K562 (cell line): ENCODE results near the gene GYS1. TPM values are rescaled to one million over a fixed set of nuclear protein-coding genes. Genes with fewer than 3 reads are reported as not detected.

Source experiments
- BMI1 ChIP-seq: fragments of 150-350 bp; IDR thresholded peaks from 2 replicates; pipeline ENCODE4 v1.6.1; 2014; ENCODE audit warnings: low read length
- BRF1 ChIP-seq: IDR thresholded peaks from 3 replicates; pipeline ENCODE4 v1.6.1; 2011; ENCODE audit warnings: borderline replicate concordance, mild to moderate bottlenecking; ENCODE audit not compliant: insufficient read length; ENCODE audit errors: extremely low read depth
- CHAMP1 ChIP-seq: fragments of 450-650 bp; IDR thresholded peaks from 2 replicates; pipeline ENCODE4 v1.6.1; 2016; ENCODE audit warnings: mild to moderate bottlenecking
- CHD1 ChIP-seq: fragments of 200-600 bp; sonication (generic); IDR thresholded peaks from one replicate; pipeline ENCODE4 v1.6.1; 2012; ENCODE audit warnings: mild to moderate bottlenecking, moderate library complexity, low read length, inconsistent platforms
- E2F3 ChIP-seq: fragments of 250-450 bp; sonication (Bioruptor Pico); IDR thresholded peaks from 2 replicates; pipeline ENCODE4 v1.4.0; 2020; ENCODE audit warnings: mild to moderate bottlenecking
- FOXM1 ChIP-seq, 2 experiments: fragments of 450-650 bp in 1 of 2; sonication (generic) in 1 of 2; formaldehyde crosslinking in 1 of 2; IDR thresholded peaks; 2 replicates each; pipeline versions ENCODE4 v1.6.1 to v1.9.0; 2017 to 2022; ENCODE audit warnings: low read depth in 2 of 2, mild to moderate bottlenecking in 2 of 2, missing genetic modification reagents in 1 of 2, moderate library complexity in 1 of 2
- GABPB1 ChIP-seq: sonication (generic); formaldehyde crosslinking; IDR thresholded peaks from 2 replicates; pipeline ENCODE4 v1.8.0; 2022; ENCODE audit warnings: mild to moderate bottlenecking, missing genetic modification reagents
- HMBOX1 ChIP-seq: sonication (generic); IDR thresholded peaks from 2 replicates; pipeline ENCODE4 v1.6.1; 2016
- HMGXB4 ChIP-seq: sonication (generic); formaldehyde crosslinking; IDR thresholded peaks from 2 replicates; pipeline ENCODE4 v1.8.1; 2023; ENCODE audit warnings: mild to moderate bottlenecking, missing genetic modification reagents
- KAT2B ChIP-seq: IDR thresholded peaks from one replicate; pipeline ENCODE4 v1.6.1; 2012; ENCODE audit warnings: low read depth, mild to moderate bottlenecking, control low read depth, inconsistent platforms, low read length, moderate library complexity
- MYBL2 ChIP-seq, 2 experiments: fragments of 450-650 bp in 1 of 2; sonication (generic) in 1 of 2; formaldehyde crosslinking in 1 of 2; IDR thresholded peaks; 2 replicates each; pipeline versions ENCODE4 v1.6.1 to v1.8.1; 2017 to 2022; ENCODE audit warnings: borderline replicate concordance in 1 of 2, inconsistent platforms in 1 of 2, low read depth in 1 of 2, mild to moderate bottlenecking in 1 of 2, missing genetic modification reagents in 1 of 2, moderate library complexity in 1 of 2
- PYGO2 ChIP-seq: fragments of 450-650 bp; IDR thresholded peaks from 2 replicates; pipeline ENCODE4 v1.6.1; 2016; ENCODE audit warnings: mild to moderate bottlenecking, missing genetic modification characterization, moderate library complexity, missing compliant biosample characterization
- RAD51 ChIP-seq: fragments of 450-650 bp; IDR thresholded peaks from 2 replicates; pipeline ENCODE4 v1.7.1; 2016; ENCODE audit warnings: low read depth, mild to moderate bottlenecking, borderline replicate concordance
- RB1 ChIP-seq: fragments of 450-650 bp; IDR thresholded peaks from 2 replicates; pipeline ENCODE4 v1.6.1; 2017; ENCODE audit warnings: low read depth, mild to moderate bottlenecking
- SMARCE1 ChIP-seq: fragments of 450-650 bp; IDR thresholded peaks from 2 replicates; pipeline ENCODE4 v1.7.1; 2016; ENCODE audit warnings: mild to moderate bottlenecking
- SRSF1 ChIP-seq: fragments of 200-400 bp; formaldehyde crosslinking; IDR thresholded peaks from 2 replicates; pipeline ENCODE4 v1.6.1; 2017; ENCODE audit warnings: mild to moderate bottlenecking, low read depth, low read length, moderate library complexity
- USF2 ChIP-seq: sonication (generic); formaldehyde crosslinking; IDR thresholded peaks from 2 replicates; pipeline ENCODE4 v1.5.0; 2020; ENCODE audit warnings: missing genetic modification reagents
- ZBTB26 ChIP-seq: fragments of 450-650 bp; formaldehyde crosslinking; IDR thresholded peaks from 2 replicates; pipeline ENCODE4 v1.4.0; 2022; ENCODE audit warnings: missing genetic modification characterization
- ZNF212 ChIP-seq: fragments of 450-650 bp; formaldehyde crosslinking; IDR thresholded peaks from 2 replicates; pipeline ENCODE4 v1.4.0; 2020; ENCODE audit warnings: mild to moderate bottlenecking
- ZNF347 ChIP-seq: fragments of 450-650 bp; formaldehyde crosslinking; IDR thresholded peaks from 2 replicates; pipeline ENCODE4 v1.4.0; 2020; ENCODE audit warnings: low read depth, mild to moderate bottlenecking, moderate library complexity
- ZNF79 ChIP-seq: fragments of 250-450 bp; sonication (Bioruptor Pico); IDR thresholded peaks from 2 replicates; pipeline ENCODE4 v1.4.0; 2020; ENCODE audit warnings: low read depth, mild to moderate bottlenecking, moderate library complexity
- polyA plus RNA-seq, 8 experiments: library from polyadenylated mRNA; depleted of rRNA in 4 of 8; stranded (reverse) in 5 of 8; unstranded in 3 of 8; fragments of >200 nt; fragmentation: Nextera tagmentation in 2 of 8; fragmentation: Illumina TruSeq in 1 of 8; extraction: Ambion mirVana in 2 of 8; extraction: Trizol in 1 of 8; gene quantifications; 2 replicates each; pipeline versions ENCODE4 v1.2.1 to v1.2.3, GENCODE V29; 2011 to 2014; ENCODE audit warnings: inconsistent platforms in 1 of 8, missing spikeins in 1 of 8
- total RNA-seq, 7 experiments: library from RNA; depleted of rRNA in 6 of 7; stranded (reverse); fragments of >200 nt in 6 of 7; fragmentation: Illumina TruSeq in 2 of 7; extraction: Trizol in 2 of 7; gene quantifications; 2 replicates each; pipeline versions ENCODE4 v1.2.1 to v1.2.3, GENCODE V29; 2011 to 2021; ENCODE audit warnings: low replicate concordance in 1 of 7

GYS1 gene
- total and polyA plus RNA-seq, 9 of the 15 experiments (the other 6 are each of a cell fraction or from before 2014, with no cell fraction given) = 1.9 to 31.1 (median 15.2) TPM

- TF ChIP-seq USF2 (CRISPR knock-in tag) (peak; percentile 98), RB1 (peak; percentile 95), BRF1 (no peak), BMI1 (no peak), HMBOX1 (no peak), SRSF1 (no peak), ZNF347 (CRISPR knock-in tag) (no peak), ZNF212 (CRISPR knock-in tag) (no peak), MYBL2 (IDR thresholded peaks at IDR 0.05; ENCODE audit: low read depth) (no peak), MYBL2 (CRISPR knock-in tag; IDR thresholded peaks at IDR 0.05; ENCODE audit: borderline replicate concordance) (no peak), ZBTB26 (no peak), SMARCE1 (no peak), KAT2B (no peak), CHD1 (peak; percentile 27), CHAMP1 (no peak), FOXM1 (IDR thresholded peaks at IDR 0.05; ENCODE audit: low read depth) (no peak), FOXM1 (CRISPR knock-in tag; IDR thresholded peaks at IDR 0.05; ENCODE audit: low read depth) (peak; percentile 59; the same call in 1 of the 2 replicates), PYGO2 (tag) (no peak), RAD51 (peak; percentile 100), E2F3 (CRISPR knock-in tag) (no peak), GABPB1 (CRISPR knock-in tag) (peak; percentile 63; the same call in 1 of the 2 replicates), ZNF79 (CRISPR knock-in tag) (no peak), HMGXB4 (CRISPR knock-in tag) (no peak)
These were observed 38.4 kb downstream of the GYS1 start, which contains the start of gene BAX (continued) for GRCh38 chr19:48954595-48955307.
